Adipose tissue (tissue), 3 donors: ENCODE data around the gene DTWD1. TPM values are rescaled to one million over a fixed set of nuclear protein-coding genes. Genes with fewer than 3 reads are reported as not detected.
"Not testable (repeated sequence)": the region's sequence is repeated elsewhere in the genome, so short reads cannot be mapped to it uniquely, and the experiment has no call there.

ENCODE experiments used
- H3K27ac ChIP-seq: one replicate; pipeline ENCODE4 v1.5.1; 2013; ENCODE audit warnings: low read depth, low read length
- WGBS, 3 donors: extraction: QIAGEN DNeasy Blood & Tissue Kit; methylation state at CpG; one replicate each; pipeline ENCODE4 v1.1.7; 2013; 5-methylcytosine and 5-hydroxymethylcytosine counted together
- polyA plus RNA-seq, 3 donors: library from polyadenylated mRNA; stranded (reverse); fragments of 200-250 nt; gene quantifications; one replicate each; pipeline ENCODE4 v1.2.3, GENCODE V29; 2013
- donor health status: healthy with polysubstance abuse.
- donor health status: Bipolar disorder and iron deficiency.
- donor health status: healthy.

DTWD1 gene
- polyA plus RNA-seq = 10 to 100 TPM; 25.0 to 41.7 (median 32.5) TPM

- 0% methylated on average over 59 of the region's 59 CpGs for WGBS, 3 donors
- H3K27ac ChIP-seq = no peak within 1 kb of the TSS
Observed at GRCh38 chr15:49620658-49621368, at the start of gene DTWD1, which contains the start of gene FAM227B. Gene DTWD1, plus strand, starts transcription at chr15:49621048. Its CDS starts 4,120 bp downstream, at chr15:49625168. Gene FAM227B, minus strand, starts transcription at chr15:49620818. Its CDS starts 5,647 bp downstream, at chr15:49615171.

GRCh38 chr15:49573421-49573820 is 47.4 kb upstream of the DTWD1 start:
- no peak overlapping the region for H3K27ac ChIP-seq
- WGBS, 3 donors = 69 to 100% (median 84%) methylated on average over 1 of the region's 1 CpG

GRCh38 chr15:49589030-49589429 is 31.8 kb upstream of the DTWD1 start:
- H3K27ac ChIP-seq = no peak overlapping the region

GRCh38 chr15:49592829-49593316 is 28.0 kb upstream of the DTWD1 start:
- 90 to 95% (median 93%) methylated on average over 12 of the region's 12 CpGs for whole genome bisulfite sequencing, 3 donors
- not testable (repeated sequence) for H3K27ac ChIP-seq

GRCh38 chr15:49604625-49605409 is 16.0 kb upstream of the DTWD1 start:
- 98 to 100% (median 99%) methylated on average over 2 of the region's 2 CpGs for WGBS, 3 donors
- no peak overlapping the region for H3K27ac ChIP-seq

- H3K27ac ChIP-seq = no peak overlapping the region
- 95 to 100% (median 100%) methylated on average over 2 of the region's 2 CpGs for WGBS, 3 donors
Observed at GRCh38 chr15:49605588-49605987, 15.3 kb upstream of the DTWD1 start.

- no peak overlapping the region for H3K27ac ChIP-seq
Observed at GRCh38 chr15:49606594-49606993, 14.3 kb upstream of the DTWD1 start.

- 81 to 97% (median 88%) methylated on average over 2 of the region's 2 CpGs for WGBS, 3 donors
- H3K27ac ChIP-seq = no peak overlapping the region
Observed at GRCh38 chr15:49610157-49610918, 10.5 kb upstream of the DTWD1 start.

- 95 to 98% (median 97%) methylated on average over 3 of the region's 3 CpGs for WGBS, 3 donors
- H3K27ac ChIP-seq = not testable (repeated sequence)
Observed at GRCh38 chr15:49612240-49612639, 8.6 kb upstream of the DTWD1 start.

- H3K27ac ChIP-seq = no peak overlapping the region
- WGBS, 3 donors = 82 to 85% (median 83%) methylated on average over 3 of the region's 3 CpGs
Observed at GRCh38 chr15:49619226-49619625, 1.6 kb upstream of the DTWD1 start.

- WGBS, 3 donors = 2 to 5% (median 3%) methylated on average over 6 of the region's 6 CpGs
- H3K27ac ChIP-seq = no peak overlapping the region
Observed at GRCh38 chr15:49620199-49620598, 649 bp upstream of the DTWD1 start.

- H3K27ac ChIP-seq = no peak overlapping the region
- WGBS, 3 donors = 6 to 13% (median 9%) methylated on average over 8 of the region's 8 CpGs
Observed at GRCh38 chr15:49621401-49621811, 558 bp downstream of the DTWD1 start.

- no peak overlapping the region for H3K27ac ChIP-seq
- WGBS, 3 donors = 23 to 47% (median 46%) methylated on average over 1 of the region's 1 CpG
Observed at GRCh38 chr15:49621887-49622286, 1.0 kb downstream of the DTWD1 start.

- 52 to 84% (median 81%) methylated on average over 3 of the region's 3 CpGs for WGBS, 3 donors
- no peak overlapping the region for H3K27ac ChIP-seq
Observed at GRCh38 chr15:49622561-49622960, 1.7 kb downstream of the DTWD1 start.

GRCh38 chr15:49624056-49624455 is 3.2 kb downstream of the DTWD1 start:
- no peak overlapping the region for H3K27ac ChIP-seq
- 42 to 51% (median 44%) methylated on average over 2 of the region's 2 CpGs for WGBS, 3 donors

GRCh38 chr15:49625460-49626036 is 4.7 kb downstream of the DTWD1 start:
- H3K27ac ChIP-seq = no peak overlapping the region
- whole genome bisulfite sequencing, 3 donors = 95 to 98% (median 95%) methylated on average over 5 of the region's 5 CpGs

GRCh38 chr15:49627407-49627877 is 6.6 kb downstream of the DTWD1 start:
- 64 to 74% (median 66%) methylated on average over 1 of the region's 1 CpG for WGBS, 3 donors
- no peak overlapping the region for H3K27ac ChIP-seq

- WGBS, 3 donors = 94 to 99% (median 96%) methylated on average over 2 of the region's 2 CpGs
- no peak overlapping the region for H3K27ac ChIP-seq
Observed at GRCh38 chr15:49628379-49628778, 7.5 kb downstream of the DTWD1 start.
